HepG2 (cell line): ENCODE results near the gene BLOC1S4.
"Not testable (repeated sequence)": the region's sequence is repeated elsewhere in the genome, so short reads cannot be mapped to it uniquely, and the experiment has no call there.

Experiments
- BHLHE40 ChIP-seq: IDR thresholded peaks from 2 replicates; pipeline ENCODE4 v1.6.1; 2011; ENCODE audit warnings: low read length, improper control_type of control experiment
- CTCF ChIP-seq: sonication (generic); formaldehyde crosslinking; IDR thresholded peaks from 2 replicates; pipeline ENCODE4 v1.5.0; 2020; ENCODE audit warnings: mild to moderate bottlenecking, missing genetic modification reagents, moderate library complexity
- DZIP1 ChIP-seq: sonication (generic); formaldehyde crosslinking; IDR thresholded peaks from 2 replicates; pipeline ENCODE4 v1.5.0; 2020; ENCODE audit warnings: mild to moderate bottlenecking, missing genetic modification reagents
- FOXJ3 ChIP-seq: sonication (generic); formaldehyde crosslinking; IDR thresholded peaks from 2 replicates; pipeline ENCODE4 v1.4.0; 2020; ENCODE audit warnings: missing genetic modification reagents, mild to moderate bottlenecking, borderline replicate concordance
- HHEX ChIP-seq: IDR thresholded peaks from 2 replicates; pipeline ENCODE4 v1.6.1; 2016; ENCODE audit warnings: control low read depth
- IRF1 ChIP-seq: sonication (generic); formaldehyde crosslinking; IDR thresholded peaks from 2 replicates; pipeline ENCODE4 v1.4.0; 2020; ENCODE audit warnings: low read depth, mild to moderate bottlenecking, missing genetic modification reagents
- ONECUT2 ChIP-seq: sonication (generic); formaldehyde crosslinking; IDR thresholded peaks from 2 replicates; pipeline ENCODE4 v1.4.0; 2020; ENCODE audit warnings: missing genetic modification reagents
- POLR2A ChIP-seq, 2 experiments: IDR thresholded peaks; 2 replicates each; pipeline ENCODE4 v1.6.1; 2011; ENCODE audit warnings: low read depth in 2 of 2, low read length in 2 of 2, mild to moderate bottlenecking in 1 of 2, moderate library complexity in 1 of 2; ENCODE audit not compliant: insufficient read depth in 1 of 2
- TAF1 ChIP-seq: sonication (generic); formaldehyde crosslinking; IDR thresholded peaks from 2 replicates; pipeline ENCODE4 v1.4.0; 2020; ENCODE audit warnings: missing genetic modification reagents
- TCF7 ChIP-seq: sonication (generic); IDR thresholded peaks from 2 replicates; pipeline ENCODE4 v1.6.1; 2016; ENCODE audit warnings: antibody characterized with exemption, low read depth
- TEAD2 ChIP-seq: sonication (generic); formaldehyde crosslinking; IDR thresholded peaks from 2 replicates; pipeline ENCODE4 v1.9.0; 2021; ENCODE audit warnings: missing genetic modification reagents
- ZNF724P ChIP-seq: sonication (generic); formaldehyde crosslinking; IDR thresholded peaks from 2 replicates; pipeline ENCODE4 v1.8.0; 2022; ENCODE audit warnings: missing genetic modification reagents, borderline replicate concordance

DNA sequence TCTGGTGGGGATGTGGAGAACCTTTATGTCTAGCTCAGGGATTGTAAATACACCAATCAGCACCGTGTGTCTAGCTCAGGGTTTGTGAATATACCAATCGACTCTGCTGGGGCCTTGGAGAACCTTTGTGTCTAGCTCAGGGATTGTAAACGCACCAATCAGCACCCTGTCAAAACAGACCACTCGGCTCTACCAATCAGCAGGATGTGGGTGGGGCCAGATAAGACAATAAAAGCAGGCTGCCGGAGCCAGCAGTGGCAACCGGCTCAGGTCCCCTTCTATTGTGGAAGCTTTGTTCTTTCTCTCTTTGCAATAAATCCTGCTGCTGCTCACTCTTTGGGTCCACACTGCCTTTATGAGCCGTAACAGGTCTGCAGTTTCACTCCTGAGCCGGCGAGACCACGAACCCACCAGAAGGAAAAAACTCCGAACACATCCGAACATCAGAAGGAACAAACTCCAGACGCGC, 42.7 kb upstream of the BLOC1S4 start:
- not testable (repeated sequence) for TF ChIP-seq TCF7; TEAD2 (CRISPR knock-in tag); CTCF; HHEX (CRISPR knock-in tag); IRF1 (CRISPR knock-in tag); TAF1 (CRISPR knock-in tag); DZIP1; BHLHE40; ZNF724P; FOXJ3 (CRISPR knock-in tag)
- TF ChIP-seq POLR2A (IDR thresholded peaks at IDR 0.05; ENCODE audit: insufficient read depth in 1 of 2, low read depth in 2 of 2, low read length in 2 of 2) = 0 out of 4 replicates have a peak, but pooled peaks of 1 of the 2 experiments have one; percentile 53
- 0 out of 2 replicates have a peak, but pooled peaks have one; percentile 17 for TF ChIP-seq ONECUT2 (CRISPR knock-in tag)
